Effector memory CD8-positive, alpha-beta T cell (primary cell): ENCODE measurements around the gene FBXO17.

ENCODE experiments used
- ATAC-seq: fragments of 150-1000 bp; cut with Tn5 transposase; replicated peaks from 2 replicates; pipeline ENCODE4 v1.10.0; 2021; ENCODE audit warnings: mild to moderate bottlenecking, moderate library complexity
- DNase-seq, 3 experiments: peaks; one replicate each; pipeline ENCODE4 v3.0.0; 2021
- H3K27ac Mint-ChIP-seq, 2 donors: one replicate each; pipeline ENCODE4 v1.8.0; 2022; ENCODE audit warnings: mild to moderate bottlenecking in 2 of 2, mixed read lengths in 2 of 2, moderate library complexity in 2 of 2
- H3K27me3 Mint-ChIP-seq, 2 donors: one replicate each; pipeline ENCODE4 v1.8.0; 2022; ENCODE audit warnings: mixed read lengths in 2 of 2
- H3K36me3 Mint-ChIP-seq: one replicate; pipeline ENCODE4 v1.8.0; 2022; ENCODE audit warnings: mild to moderate bottlenecking, moderate library complexity, mixed read lengths; ENCODE audit not compliant: insufficient read depth
- H3K4me1 Mint-ChIP-seq, 2 donors: one replicate each; pipeline ENCODE4 v1.8.0; 2022; ENCODE audit warnings: low read depth in 2 of 2, mixed read lengths in 2 of 2
- H3K4me3 Mint-ChIP-seq, 2 donors: one replicate each; pipeline ENCODE4 v1.8.0; 2022; ENCODE audit warnings: mild to moderate bottlenecking in 2 of 2, mixed read lengths in 2 of 2, moderate library complexity in 2 of 2
- H3K9me3 Mint-ChIP-seq, 2 donors: one replicate each; pipeline ENCODE4 v1.8.0; 2022; ENCODE audit warnings: mixed read lengths in 2 of 2
- total RNA-seq, 9 experiments: gene quantifications; one replicate each; lab custom pipeline; 2026; lab: John Stamatoyannopoulos, UW

Gene FBXO17
- 0 to 0.84 (median 0) reads per million in 9 experiments for total RNA-seq

- peak within 1 kb of the TSS; percentile 70 to 85 for H3K4me3 Mint-ChIP-seq
- ATAC-seq (peak; percentile 26), DNase-seq (no peak)
- H3K27me3 Mint-ChIP-seq: peaks cover 21 to 38% of the 10 kb centered on the region in 2 donors
- peak within 1 kb of the TSS in 1 of 2 donors; percentile 29 for H3K27ac Mint-ChIP-seq
- no peaks in the 10 kb centered on the region for H3K9me3 Mint-ChIP-seq
- H3K4me1 Mint-ChIP-seq: peaks cover 5 to 14% of the 10 kb centered on the region in 2 donors
- no peaks in the 10 kb centered on the region for H3K36me3 Mint-ChIP-seq
These were observed at the start of gene FBXO17 for GRCh38 chr19:38975214-38975860. FBXO17 (minus strand) TSS chr19:38975742; CDS start chr19:38950319, 25,423 bp downstream.

- Mint-ChIP-seq H3K27ac (no peak overlapping the region), H3K4me1 (no peaks in the 10 kb centered on the region), H3K36me3 (peaks cover 3% of the 10 kb centered on the region), H3K4me3 (no peak overlapping the region), H3K9me3 (no peaks in the 10 kb centered on the region), H3K27me3 (peaks cover 21 to 28% of the 10 kb centered on the region in 2 donors)
- DNase-seq (no peak), ATAC-seq (no peak)
These were observed 49.5 kb upstream of the FBXO17 start for GRCh38 chr19:39024875-39025641.

- Mint-ChIP-seq H3K4me3 (no peak overlapping the region), H3K27ac (no peak overlapping the region)
- ATAC-seq: no peak
These were observed 45.5 kb upstream of the FBXO17 start for GRCh38 chr19:39021063-39021462.

GRCh38 chr19:39017646-39018045, 42.1 kb upstream of the FBXO17 start:
- H3K4me1 Mint-ChIP-seq: no peaks in the 10 kb centered on the region
- H3K27ac Mint-ChIP-seq: no peak overlapping the region
- H3K4me3 Mint-ChIP-seq: no peak overlapping the region
- H3K27me3 Mint-ChIP-seq: peaks cover 26 to 50% of the 10 kb centered on the region in 2 donors
- ATAC-seq: no peak
- no peaks in the 10 kb centered on the region for H3K9me3 Mint-ChIP-seq
- no peak for DNase-seq
- peaks cover 3% of the 10 kb centered on the region for H3K36me3 Mint-ChIP-seq

More at GRCh38 chr19:39021063-39021462, 45.5 kb upstream of the FBXO17 start:
- Mint-ChIP-seq H3K36me3 (peaks cover 3% of the 10 kb centered on the region), H3K4me1 (no peaks in the 10 kb centered on the region), H3K27me3 (peaks cover 26 to 45% of the 10 kb centered on the region in 2 donors), H3K9me3 (no peaks in the 10 kb centered on the region)
- DNase-seq: no peak

GRCh38 chr19:39017026-39017425, 41.5 kb upstream of the FBXO17 start:
- Mint-ChIP-seq H3K36me3 (peaks cover 3% of the 10 kb centered on the region), H3K27ac (no peak overlapping the region), H3K27me3 (peaks cover 26 to 44% of the 10 kb centered on the region in 2 donors), H3K4me1 (no peaks in the 10 kb centered on the region), H3K9me3 (no peaks in the 10 kb centered on the region), H3K4me3 (no peak overlapping the region)
- ATAC-seq (no peak), DNase-seq (no peak)

GRCh38 chr19:39014037-39014436, 38.5 kb upstream of the FBXO17 start:
- DNase-seq: no peak
- H3K4me3 Mint-ChIP-seq: no peak overlapping the region
- H3K4me1 Mint-ChIP-seq: no peaks in the 10 kb centered on the region
- no peaks in the 10 kb centered on the region for H3K36me3 Mint-ChIP-seq
- H3K27ac Mint-ChIP-seq: no peak overlapping the region
- peaks cover 30 to 32% of the 10 kb centered on the region in 2 donors for H3K27me3 Mint-ChIP-seq
- no peaks in the 10 kb centered on the region for H3K9me3 Mint-ChIP-seq
- ATAC-seq: no peak

GRCh38 chr19:39009001-39009400, 33.5 kb upstream of the FBXO17 start:
- peaks cover 13 to 36% of the 10 kb centered on the region in 2 donors for H3K27me3 Mint-ChIP-seq
- H3K4me1 Mint-ChIP-seq: peaks cover 0 to 3% of the 10 kb centered on the region in 2 donors
- H3K9me3 Mint-ChIP-seq: no peaks in the 10 kb centered on the region
- no peaks in the 10 kb centered on the region for H3K36me3 Mint-ChIP-seq
- ATAC-seq: no peak
- no peak overlapping the region for H3K27ac Mint-ChIP-seq
- no peak for DNase-seq
- H3K4me3 Mint-ChIP-seq: no peak overlapping the region

- Mint-ChIP-seq H3K27ac (no peak overlapping the region), H3K36me3 (no peaks in the 10 kb centered on the region), H3K4me3 (no peak overlapping the region), H3K27me3 (peaks cover 13 to 41% of the 10 kb centered on the region in 2 donors), H3K9me3 (no peaks in the 10 kb centered on the region), H3K4me1 (peaks cover 0 to 3% of the 10 kb centered on the region in 2 donors)
- no peak for DNase-seq
- no peak for ATAC-seq
These were observed 32.6 kb upstream of the FBXO17 start for GRCh38 chr19:39008137-39008536.

- H3K9me3 Mint-ChIP-seq: no peaks in the 10 kb centered on the region
These were observed 31.6 kb upstream of the FBXO17 start for GRCh38 chr19:39007096-39007495.

GRCh38 chr19:39004403-39004802, 28.9 kb upstream of the FBXO17 start:
- H3K27ac Mint-ChIP-seq: no peak overlapping the region
- ATAC-seq (no peak), DNase-seq (no peak)
- H3K27me3 Mint-ChIP-seq: peaks cover 10 to 58% of the 10 kb centered on the region in 2 donors
- no peaks in the 10 kb centered on the region for H3K9me3 Mint-ChIP-seq
- H3K4me3 Mint-ChIP-seq: no peak overlapping the region
- H3K4me1 Mint-ChIP-seq: peaks cover 0 to 3% of the 10 kb centered on the region in 2 donors
- H3K36me3 Mint-ChIP-seq: no peaks in the 10 kb centered on the region

More at GRCh38 chr19:39007096-39007495, 31.6 kb upstream of the FBXO17 start:
- no peak for DNase-seq
- no peak overlapping the region for H3K4me3 Mint-ChIP-seq
- no peak overlapping the region for H3K27ac Mint-ChIP-seq
- H3K27me3 Mint-ChIP-seq: peaks cover 13 to 49% of the 10 kb centered on the region in 2 donors
- H3K36me3 Mint-ChIP-seq: no peaks in the 10 kb centered on the region
- peaks cover 0 to 3% of the 10 kb centered on the region in 2 donors for H3K4me1 Mint-ChIP-seq
- no peak for ATAC-seq

GRCh38 chr19:39003796-39004195, 28.3 kb upstream of the FBXO17 start:
- H3K4me3 Mint-ChIP-seq: no peak overlapping the region
- peaks cover 0 to 3% of the 10 kb centered on the region in 2 donors for H3K4me1 Mint-ChIP-seq
- H3K36me3 Mint-ChIP-seq: no peaks in the 10 kb centered on the region
- peaks cover 13 to 64% of the 10 kb centered on the region in 2 donors for H3K27me3 Mint-ChIP-seq
- H3K27ac Mint-ChIP-seq: no peak overlapping the region
- DNase-seq (no peak), ATAC-seq (no peak)
- no peaks in the 10 kb centered on the region for H3K9me3 Mint-ChIP-seq

- DNase-seq (no peak), ATAC-seq (no peak)
- no peak overlapping the region for H3K27ac Mint-ChIP-seq
- H3K9me3 Mint-ChIP-seq: no peaks in the 10 kb centered on the region
- H3K27me3 Mint-ChIP-seq: peaks cover 13 to 65% of the 10 kb centered on the region in 2 donors
- no peak overlapping the region for H3K4me3 Mint-ChIP-seq
- H3K4me1 Mint-ChIP-seq: peaks cover 0 to 3% of the 10 kb centered on the region in 2 donors
- H3K36me3 Mint-ChIP-seq: no peaks in the 10 kb centered on the region
These were observed 27.6 kb upstream of the FBXO17 start for GRCh38 chr19:39003188-39003587.

GRCh38 chr19:39001041-39001440, 25.5 kb upstream of the FBXO17 start:
- ATAC-seq (no peak), DNase-seq (no peak)
- Mint-ChIP-seq H3K4me1 (peaks cover 0 to 3% of the 10 kb centered on the region in 2 donors), H3K36me3 (no peaks in the 10 kb centered on the region), H3K27me3 (peaks cover 13 to 49% of the 10 kb centered on the region in 2 donors), H3K27ac (peak overlapping the region in 1 of 2 donors; percentile 15), H3K4me3 (no peak overlapping the region), H3K9me3 (no peaks in the 10 kb centered on the region)
